ENCODE data around the gene FAM120A. TPM values are rescaled to one million over a fixed set of nuclear protein-coding genes. Genes with fewer than 3 reads are reported as not detected.

Gene FAM120A
- total RNA-seq, 4 donors from 2014 or later = 67.5 to 108 (median 89.8) TPM

DNA sequence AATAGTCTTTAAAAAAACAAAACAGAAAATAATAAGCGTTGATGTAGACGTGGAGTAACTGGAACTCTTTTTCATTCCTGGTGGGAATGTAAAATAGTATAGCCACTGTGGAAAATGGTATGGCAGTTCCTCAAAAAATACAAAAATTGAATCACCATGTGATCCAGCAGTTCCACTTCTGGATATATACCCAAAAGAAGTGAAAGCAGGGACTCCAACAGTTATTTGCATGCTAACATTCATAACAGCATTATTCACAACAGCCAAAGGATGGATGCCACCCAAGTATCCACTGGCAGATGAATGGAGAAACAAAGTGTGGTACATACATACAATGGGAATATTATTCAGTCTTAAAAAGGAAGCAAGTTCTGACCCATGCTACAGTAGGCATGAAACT, 120.7 kb downstream of the FAM120A start:
- 94% methylated on average over 2 of the region's 2 CpGs for WGBS

DNA sequence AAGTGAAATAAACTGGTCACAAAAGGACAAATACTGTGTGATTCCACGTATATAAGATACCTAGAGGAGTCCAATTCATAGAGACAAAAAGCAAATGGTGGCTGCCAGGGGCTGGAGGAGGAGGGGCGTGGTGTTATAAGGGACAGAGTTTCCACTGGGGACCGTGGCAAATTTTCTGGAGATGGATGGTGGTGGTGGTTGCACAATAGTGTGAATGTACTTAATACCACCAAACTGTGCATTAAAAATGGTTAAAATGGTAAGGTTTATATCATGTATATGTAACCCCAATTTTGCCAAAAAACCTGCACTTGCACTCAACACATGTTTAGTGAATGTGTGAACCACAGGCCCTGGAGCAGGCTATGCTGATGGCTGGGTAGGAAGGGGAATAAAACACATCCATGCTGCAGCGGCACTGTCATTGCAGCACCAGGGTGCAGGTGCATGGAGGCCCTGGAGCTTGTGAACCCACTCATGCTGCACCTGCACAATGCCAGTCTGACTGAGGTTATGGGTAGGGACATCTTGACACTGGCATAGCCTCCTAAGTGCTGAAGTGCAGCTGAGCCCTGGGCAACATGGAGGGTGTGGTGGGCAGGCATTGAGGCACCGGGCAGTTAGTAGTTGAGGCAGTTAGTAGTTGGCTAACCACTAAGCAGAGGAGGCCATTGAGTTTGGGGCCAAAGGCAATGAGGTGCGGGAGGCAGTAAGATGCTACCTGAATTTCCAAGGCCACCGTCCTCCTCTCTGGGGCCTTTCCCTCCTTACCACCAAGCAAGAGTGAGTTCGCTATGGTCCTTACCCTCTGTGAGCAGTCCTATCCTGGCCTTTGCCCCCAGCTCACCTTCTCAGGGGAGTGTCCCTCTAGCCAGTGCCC, 121.4 kb downstream of the FAM120A start:
- DNase-seq (ENCODE audit: low spot score in 2 of 2) = peak in 1 of 2 donors; percentile 39
- TF ChIP-seq POLR2AphosphoS5 (IDR thresholded peaks at IDR 0.05) = no peak
- no peak for TF ChIP-seq EP300 (IDR thresholded peaks at IDR 0.05)
- TF ChIP-seq CTCF (IDR thresholded peaks at IDR 0.05) = no peak
- TF ChIP-seq POLR2A (IDR thresholded peaks at IDR 0.05) = no peak
- peaks cover 18% of the 10 kb centered on the region for H3K4me1 ChIP-seq
- H3K36me3 ChIP-seq = no peaks in the 10 kb centered on the region
- WGBS = 91% methylated on average over 8 of the region's 8 CpGs
- no peaks in the 10 kb centered on the region for H3K27me3 ChIP-seq
- H3K9me3 ChIP-seq = no peaks in the 10 kb centered on the region
- no peak overlapping the region for H3K4me3 ChIP-seq
- no peak overlapping the region for H3K27ac ChIP-seq

More for the DNA sequence above, 120.7 kb downstream of the FAM120A start:
- Histone ChIP-seq H3K27ac (no peak overlapping the region), H3K9me3 (no peaks in the 10 kb centered on the region), H3K4me1 (peaks cover 19% of the 10 kb centered on the region), H3K27me3 (no peaks in the 10 kb centered on the region), H3K4me3 (no peak overlapping the region), H3K36me3 (no peaks in the 10 kb centered on the region)
- DNase-seq (ENCODE audit: low spot score in 2 of 2) = no peak
- TF ChIP-seq CTCF (IDR thresholded peaks at IDR 0.05) (no peak), POLR2A (IDR thresholded peaks at IDR 0.05) (no peak), POLR2AphosphoS5 (IDR thresholded peaks at IDR 0.05) (no peak), EP300 (IDR thresholded peaks at IDR 0.05) (no peak)

- Histone ChIP-seq H3K9me3 (no peaks in the 10 kb centered on the region), H3K4me1 (peaks cover 24% of the 10 kb centered on the region), H3K4me3 (no peak overlapping the region), H3K27me3 (no peaks in the 10 kb centered on the region), H3K27ac (no peak overlapping the region), H3K36me3 (no peaks in the 10 kb centered on the region)
- DNase-seq (ENCODE audit: low spot score in 2 of 2) = peak in 1 of 2 donors; percentile 31
- no peak for TF ChIP-seq CTCF (IDR thresholded peaks at IDR 0.05)
- TF ChIP-seq EP300 (IDR thresholded peaks at IDR 0.05) = no peak
- TF ChIP-seq POLR2A (IDR thresholded peaks at IDR 0.05) = no peak
- TF ChIP-seq POLR2AphosphoS5 (IDR thresholded peaks at IDR 0.05) = no peak
- WGBS = 98% methylated on average over 3 of the region's 3 CpGs
Measured at GRCh38 chr9:93573516-93573828, 122.0 kb downstream of the FAM120A start.

GRCh38 chr9:93574091-93574899, 122.8 kb downstream of the FAM120A start:
- Histone ChIP-seq H3K4me1 (peaks cover 31% of the 10 kb centered on the region), H3K36me3 (no peaks in the 10 kb centered on the region), H3K27ac (no peak overlapping the region), H3K9me3 (no peaks in the 10 kb centered on the region), H3K27me3 (no peaks in the 10 kb centered on the region), H3K4me3 (peak overlapping the region; percentile 73)
- DNase-seq (ENCODE audit: low spot score in 2 of 2) = peak in 1 of 2 donors; percentile 51
- 81% methylated on average over 8 of the region's 9 CpGs for WGBS
- TF ChIP-seq POLR2A (IDR thresholded peaks at IDR 0.05) = no peak
- no peak for TF ChIP-seq CTCF (IDR thresholded peaks at IDR 0.05)
- TF ChIP-seq EP300 (IDR thresholded peaks at IDR 0.05) = no peak
- no peak for TF ChIP-seq POLR2AphosphoS5 (IDR thresholded peaks at IDR 0.05)
